LHCN-M2 (cell line): ENCODE results near the gene ARAP2. TPM values are rescaled to one million over a fixed set of nuclear protein-coding genes. Genes with fewer than 3 reads are reported as not detected.

Experiments used
- DNase-seq: peaks from one replicate; pipeline ENCODE4 v3.0.0-alpha.2; 2012; ENCODE audit warnings: low read depth
- total RNA-seq: library from RNA; depleted of rRNA; stranded (reverse); fragments of >200 nt; gene quantifications from 2 replicates; pipeline ENCODE4 v1.2.3, GENCODE V29; 2014; rRNA removed

Gene ARAP2
- total RNA-seq, 1 experiment from 2014 or later: not detected

DNA sequence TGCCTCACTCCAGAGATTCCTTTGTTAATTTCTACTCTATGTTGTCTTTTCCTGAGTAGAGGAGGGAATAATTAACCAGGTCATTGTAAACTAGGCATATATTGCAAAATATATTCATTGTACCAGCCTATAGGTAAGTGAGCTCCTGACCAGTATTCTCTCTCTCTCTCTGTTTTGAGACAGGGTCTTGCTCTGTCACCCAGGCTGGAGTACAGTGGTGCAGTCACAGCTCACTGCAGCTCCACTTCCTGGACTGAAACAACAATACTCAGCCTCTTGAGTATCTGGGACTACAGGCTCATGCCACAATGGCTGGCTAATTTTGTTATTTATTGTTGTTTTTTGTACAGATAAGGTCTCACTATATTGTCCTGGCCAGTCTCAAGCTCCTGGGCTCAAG is 198.3 kb downstream of the ARAP2 start:
- DNase-seq: no peak

DNA sequence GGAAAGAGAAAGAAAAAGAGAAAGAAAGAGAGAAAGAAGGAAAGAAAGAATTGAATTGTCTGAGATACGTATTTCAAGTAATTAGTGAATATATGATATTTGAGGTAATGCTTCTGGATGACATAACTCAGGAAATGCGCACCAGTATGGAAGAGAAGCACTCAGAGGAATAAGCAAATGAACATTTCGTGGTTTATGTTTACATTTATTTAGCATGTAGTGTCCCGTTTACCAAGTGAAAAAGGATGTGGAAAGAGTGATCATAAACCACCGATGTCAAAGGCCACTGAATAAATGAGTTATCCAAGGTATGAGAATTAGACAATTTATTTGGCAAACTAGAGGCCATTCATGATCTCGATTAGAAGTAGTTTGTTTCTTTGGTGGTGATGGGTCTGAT is 200.4 kb downstream of the ARAP2 start:
- DNase-seq: no peak

DNA sequence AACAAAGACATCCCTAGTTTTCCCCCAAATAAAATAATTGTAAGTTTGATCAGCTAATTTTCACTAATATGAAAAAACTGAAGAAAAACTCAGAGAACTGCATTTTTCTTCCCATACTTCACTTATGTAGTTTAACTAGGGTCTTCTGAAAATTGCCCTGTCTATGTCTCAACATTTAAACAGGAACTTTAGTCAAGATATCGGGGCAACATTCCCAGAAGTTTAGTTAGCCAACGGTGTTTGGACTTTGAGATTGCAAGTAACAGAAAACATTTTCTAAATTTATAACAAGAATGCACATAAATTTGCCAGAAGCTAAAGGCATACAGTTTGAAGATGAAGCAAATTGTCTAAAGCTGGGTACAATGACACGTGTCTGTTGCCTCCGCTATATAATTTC is 201.1 kb downstream of the ARAP2 start:
- no peak for DNase-seq

DNA sequence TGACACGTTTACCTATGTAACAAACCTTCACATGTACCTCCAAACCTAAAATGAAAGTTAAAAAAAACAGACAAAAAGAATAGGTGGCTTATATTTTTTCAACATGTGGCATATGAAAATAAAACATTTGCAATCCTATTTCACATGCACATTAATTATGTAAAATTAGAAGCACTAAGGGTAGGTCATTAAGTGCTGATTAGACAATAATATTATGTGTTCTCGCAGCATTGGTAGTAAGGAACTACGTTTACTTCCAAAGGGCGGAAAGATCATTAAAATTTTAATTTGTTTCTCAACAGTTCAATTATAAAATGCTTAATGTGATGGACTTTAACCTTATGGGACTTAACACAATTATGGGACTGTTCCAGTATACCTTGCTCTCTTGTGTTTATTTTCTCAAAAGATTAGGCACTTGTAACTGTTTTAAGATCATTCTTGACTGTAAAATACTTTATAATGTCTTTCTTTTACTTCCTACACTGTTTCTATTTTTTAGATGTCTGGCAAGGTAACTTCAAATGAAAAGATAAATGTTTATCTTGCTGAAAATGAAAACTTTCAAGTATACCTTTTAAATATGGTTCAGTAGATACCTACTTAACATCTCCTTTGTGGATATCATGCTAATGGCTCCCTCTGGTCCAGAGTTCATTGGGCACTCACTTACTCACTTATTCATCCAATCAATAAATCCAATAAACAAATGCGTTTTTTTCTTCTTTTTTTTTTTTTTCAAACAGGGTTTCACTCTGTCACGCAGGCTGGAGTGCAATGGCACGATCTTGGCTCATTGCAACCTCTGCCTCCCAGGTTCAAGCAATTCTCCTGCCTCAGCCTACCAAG is 202.0 kb downstream of the ARAP2 start:
- no peak for DNase-seq

DNA sequence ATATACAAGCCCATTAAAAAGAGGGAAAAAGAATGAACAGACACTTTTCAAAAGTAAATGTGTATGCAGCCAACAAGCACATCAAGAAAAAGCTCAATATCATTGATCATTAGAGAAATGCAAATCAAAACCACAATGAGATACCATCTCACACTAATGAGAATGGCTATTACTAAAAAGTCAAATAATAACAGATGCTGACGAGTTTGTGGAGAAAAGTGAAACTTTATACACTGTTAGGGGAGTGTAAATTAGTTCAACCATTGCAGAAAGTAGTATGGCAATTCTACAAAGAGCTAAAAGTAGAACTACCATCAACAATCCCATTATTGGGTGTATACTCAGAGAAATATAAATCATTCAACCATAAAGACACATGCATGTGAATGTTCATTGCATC is 203.0 kb downstream of the ARAP2 start:
- DNase-seq: no peak

DNA sequence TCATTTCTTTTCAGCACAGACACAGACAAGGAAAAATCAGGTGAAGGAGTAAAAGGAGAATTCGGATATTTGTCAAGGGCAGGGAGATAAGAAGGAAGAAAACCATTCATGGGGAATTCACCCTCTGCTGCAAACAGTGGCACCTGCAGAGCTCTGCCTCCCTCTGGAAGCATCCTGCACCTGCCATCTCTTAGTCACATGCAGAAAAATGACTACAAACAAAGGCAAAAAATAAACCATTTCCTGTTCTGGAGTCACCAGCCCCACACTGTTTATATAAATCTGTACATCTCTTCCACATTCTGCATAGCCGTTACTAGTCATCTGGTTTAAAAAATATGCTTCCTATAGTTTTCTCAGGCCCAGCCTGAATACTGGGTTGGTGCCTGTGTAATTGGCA is 205.3 kb downstream of the ARAP2 start:
- no peak for DNase-seq

DNA sequence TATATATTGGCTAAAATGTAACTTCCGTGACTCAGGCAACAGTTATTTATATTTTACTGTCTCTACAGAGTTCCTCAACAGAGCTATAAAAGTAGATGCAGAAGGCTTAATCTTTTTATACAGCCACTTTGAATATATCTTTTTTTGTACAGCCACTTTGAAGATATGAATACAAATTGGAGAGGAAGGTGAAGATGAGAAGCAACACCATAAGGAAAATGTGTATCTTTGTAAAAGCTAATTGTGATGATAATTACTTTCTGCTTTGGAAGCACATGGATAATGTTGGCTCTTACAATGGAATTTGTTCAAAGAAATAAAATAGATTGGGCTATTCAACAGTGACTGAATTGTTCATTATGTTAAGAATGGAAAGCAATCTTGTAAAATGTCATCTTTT is 205.8 kb downstream of the ARAP2 start:
- DNase-seq: no peak

DNA sequence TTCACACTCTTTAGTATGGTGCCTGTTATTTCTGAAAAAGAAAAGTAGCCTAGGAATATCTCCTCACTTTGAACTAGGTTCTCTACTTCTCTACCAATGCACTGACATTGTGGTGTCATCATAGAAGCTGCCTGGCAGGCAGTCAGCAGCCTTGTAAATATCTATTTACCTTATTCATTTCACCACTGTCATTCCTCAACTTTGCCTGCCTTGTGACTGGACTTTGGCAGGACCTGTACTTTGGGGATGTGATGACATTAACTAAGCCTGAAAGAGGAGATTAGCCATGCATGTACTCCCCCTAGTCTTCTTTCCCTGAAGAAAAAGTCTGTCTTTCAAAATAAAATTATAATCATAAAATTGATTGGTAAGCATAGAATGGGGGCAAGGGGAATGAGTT is 207.2 kb downstream of the ARAP2 start:
- no peak for DNase-seq

DNA sequence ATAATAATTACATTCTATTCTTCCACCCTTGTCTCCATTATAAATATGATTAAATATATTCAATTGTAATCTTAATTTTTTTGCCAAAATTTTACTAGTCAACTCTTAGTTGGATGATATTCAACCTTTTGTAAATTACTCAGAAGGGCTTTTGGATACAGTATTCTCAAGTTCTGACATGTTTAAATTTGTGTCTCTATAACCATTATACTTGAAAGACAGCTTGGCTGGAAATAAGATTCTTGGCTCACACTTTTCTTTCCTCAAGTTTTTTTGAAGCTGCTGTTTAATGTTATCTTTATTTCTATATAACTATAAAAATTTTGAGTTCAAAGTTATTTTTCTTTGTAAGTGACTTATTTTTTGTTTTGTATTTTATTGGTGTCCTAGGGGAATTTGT is 214.4 kb downstream of the ARAP2 start:
- DNase-seq: no peak

DNA sequence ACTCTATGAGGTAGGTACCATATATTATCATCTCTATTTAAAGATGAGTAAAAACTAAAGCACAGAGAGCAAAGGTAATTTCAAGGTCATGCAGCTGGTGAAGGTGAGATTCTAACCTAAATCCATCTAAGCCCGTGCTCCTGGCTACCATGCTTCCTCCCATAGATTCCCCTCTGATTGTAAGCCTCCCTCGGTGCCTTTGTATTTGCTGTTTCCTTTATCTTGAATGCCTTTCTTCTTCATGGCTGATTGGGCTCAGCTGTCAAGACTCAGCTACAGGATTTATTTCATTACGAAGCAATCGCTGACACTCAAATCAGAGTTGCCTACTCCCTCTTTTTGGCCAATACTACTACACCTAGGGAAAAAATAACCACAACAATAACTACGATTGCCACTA is 217.1 kb downstream of the ARAP2 start:
- no peak for DNase-seq

DNA sequence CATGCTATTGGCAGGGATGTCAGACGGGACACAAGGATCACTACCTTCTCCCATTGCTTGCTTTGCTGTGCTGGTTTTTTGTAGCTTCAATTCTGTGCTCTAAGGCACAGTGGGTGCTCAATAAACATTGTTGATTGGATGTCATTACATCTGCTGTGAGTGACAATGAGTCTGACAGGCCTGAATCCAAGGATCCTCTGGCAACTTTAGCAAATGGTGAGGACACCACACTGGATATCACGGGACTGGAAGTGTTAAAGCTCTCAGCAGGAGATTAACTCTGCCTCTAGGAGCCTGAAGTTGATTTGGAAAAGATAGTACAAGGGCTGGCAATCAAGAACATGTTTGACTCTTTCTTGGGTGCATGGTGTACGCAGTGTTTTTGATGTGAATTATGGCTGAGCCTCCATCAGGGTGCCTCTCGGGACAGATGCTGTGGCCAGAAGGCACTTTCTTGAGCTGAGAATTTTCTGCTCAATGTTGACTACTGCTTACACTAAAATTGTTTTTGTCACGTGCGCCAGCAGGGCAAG is 217.9 kb downstream of the ARAP2 start:
- DNase-seq: no peak

DNA sequence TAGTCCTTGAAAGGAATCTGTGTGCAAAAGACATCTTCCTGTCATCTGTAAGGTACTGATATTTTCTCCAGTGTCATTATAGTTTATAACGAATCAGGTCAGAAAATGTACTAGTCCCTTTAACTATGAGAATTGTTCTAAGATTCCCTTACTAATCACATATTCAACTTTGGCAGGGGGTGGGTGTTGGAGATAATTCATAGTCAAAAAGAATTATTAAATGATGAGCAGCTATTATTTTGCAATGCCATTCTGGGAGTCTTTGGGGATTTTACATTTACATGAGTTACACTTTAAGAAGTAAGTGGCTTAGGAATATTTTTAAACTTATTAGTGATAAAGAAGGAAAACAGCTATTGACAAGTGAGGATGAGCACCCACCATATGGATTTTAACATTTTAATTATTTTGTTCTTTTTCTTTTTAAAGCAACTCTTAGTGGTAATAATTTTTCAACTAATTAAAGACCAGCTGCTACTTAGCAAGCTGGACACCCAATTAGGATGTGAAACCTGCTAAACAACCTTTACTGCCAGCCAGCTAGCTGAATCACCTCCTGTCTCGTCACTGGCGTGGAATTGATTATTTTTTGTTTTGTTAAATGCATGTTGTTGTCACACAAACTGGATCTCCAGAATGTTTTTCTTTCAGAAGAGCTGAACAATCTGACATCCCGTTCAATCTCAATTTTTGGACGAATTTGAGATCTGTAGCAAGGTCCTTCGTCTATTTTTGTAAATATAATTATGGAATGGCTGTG is 219.2 kb downstream of the ARAP2 start:
- DNase-seq: no peak

DNA sequence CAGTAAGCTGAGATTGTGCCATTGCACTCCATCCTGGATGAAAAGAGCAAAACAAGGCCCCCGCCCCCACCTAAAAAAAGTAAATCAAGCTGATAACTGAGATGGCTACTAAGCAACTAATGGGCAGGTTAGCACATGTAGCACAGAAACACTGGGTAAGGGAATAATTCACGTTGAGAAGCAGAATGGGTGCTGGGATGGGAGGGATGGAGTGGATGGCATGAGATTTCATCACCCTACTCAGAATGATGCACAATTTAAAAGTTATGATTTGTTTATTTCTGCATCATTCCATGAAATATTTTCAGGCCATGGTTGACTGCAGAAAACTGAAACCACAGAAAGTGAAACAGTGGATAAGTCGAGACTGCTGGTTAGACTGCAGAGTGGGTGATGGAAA is 224.0 kb downstream of the ARAP2 start:
- DNase-seq: no peak

Other genes with a start within 250 kb of the ARAP2 start
- gene DTHD1, start 37.1 kb upstream of the ARAP2 start, total RNA-seq: not detected in 2 replicates